H7 (cell line): Measurements from ENCODE around the gene ATP11A. TPM values are rescaled to one million over a fixed set of nuclear protein-coding genes. Genes with fewer than 3 reads are reported as not detected.
A peak's percentile ranks its signal among the peaks of the same experiment; 100 is the strongest.
"Not testable (repeated sequence)": the region's sequence is repeated elsewhere in the genome, so short reads cannot be mapped to it uniquely, and the experiment has no call there.

ENCODE experiments used
- DNase-seq: peaks from one replicate; pipeline ENCODE4 v3.0.0; 2012
- H3K27me3 ChIP-seq: 2 replicates; pipeline ENCODE4 v1.6.0; 2011; ENCODE audit warnings: mild to moderate bottlenecking, low read length; ENCODE audit not compliant: control insufficient read depth, insufficient read depth
- H3K36me3 ChIP-seq: replicated peaks from 2 replicates; pipeline ENCODE4 v1.5.1; 2011; ENCODE audit warnings: low read length; ENCODE audit not compliant: control insufficient read depth, insufficient read depth
- H3K4me3 ChIP-seq: 2 replicates; pipeline ENCODE4 v1.5.1; 2011; ENCODE audit warnings: low read depth, mild to moderate bottlenecking, control low read depth, low read length, moderate library complexity; ENCODE audit not compliant: insufficient read depth
- total RNA-seq: library from RNA; depleted of rRNA; stranded (reverse); fragments of >200 nt; shearing (Covaris generic); gene quantifications from 2 replicates; pipeline ENCODE4 v1.2.3, GENCODE V29; 2014

ATP11A gene
- total RNA-seq, 1 experiment from 2014 or later = 9.9 TPM

GRCh38 chr13:112679932-112680677 lies 9.7 kb upstream of the ATP11A start:
- no peak overlapping the region for H3K4me3 ChIP-seq
- H3K27me3 ChIP-seq = no peaks in the 10 kb centered on the region
- peak; percentile 27 for DNase-seq
- H3K36me3 ChIP-seq = no peaks in the 10 kb centered on the region

- H3K4me3 ChIP-seq = no peak overlapping the region
- H3K27me3 ChIP-seq = no peaks in the 10 kb centered on the region
- no peak for DNase-seq
- no peaks in the 10 kb centered on the region for H3K36me3 ChIP-seq
Measured at GRCh38 chr13:112680741-112681360, 9.0 kb upstream of the ATP11A start.

DNA sequence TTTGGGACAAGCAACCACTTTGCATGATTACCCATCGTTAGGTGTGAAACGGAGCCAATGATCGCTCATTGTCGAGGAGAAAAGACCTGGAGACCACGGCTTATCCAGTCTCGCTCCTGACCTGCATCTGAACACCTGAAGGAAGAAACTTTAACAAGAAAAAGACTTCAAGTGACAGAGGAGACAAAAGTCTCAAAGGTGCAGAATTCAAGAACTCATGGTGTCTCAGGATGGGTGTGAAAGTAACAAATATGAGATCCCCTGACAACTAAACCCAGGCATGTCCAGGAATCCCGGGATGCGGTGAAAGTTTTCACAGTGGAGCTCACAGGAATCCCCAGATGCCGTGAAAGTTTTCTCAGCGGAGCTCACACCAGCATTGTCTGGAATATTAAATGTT lies 6.3 kb upstream of the ATP11A start:
- H3K4me3 ChIP-seq = no peak overlapping the region
- H3K27me3 ChIP-seq = no peaks in the 10 kb centered on the region
- no peaks in the 10 kb centered on the region for H3K36me3 ChIP-seq
- no peak for DNase-seq

GRCh38 chr13:112684071-112684845 lies 5.6 kb upstream of the ATP11A start:
- Histone ChIP-seq H3K4me3 (no peak overlapping the region), H3K36me3 (no peaks in the 10 kb centered on the region), H3K27me3 (no peaks in the 10 kb centered on the region)
- DNase-seq = no peak

GRCh38 chr13:112685189-112685805 lies 4.5 kb upstream of the ATP11A start:
- H3K36me3 ChIP-seq, H3K27me3 ChIP-seq, H3K4me3 ChIP-seq, DNase-seq: not testable (repeated sequence)

DNA sequence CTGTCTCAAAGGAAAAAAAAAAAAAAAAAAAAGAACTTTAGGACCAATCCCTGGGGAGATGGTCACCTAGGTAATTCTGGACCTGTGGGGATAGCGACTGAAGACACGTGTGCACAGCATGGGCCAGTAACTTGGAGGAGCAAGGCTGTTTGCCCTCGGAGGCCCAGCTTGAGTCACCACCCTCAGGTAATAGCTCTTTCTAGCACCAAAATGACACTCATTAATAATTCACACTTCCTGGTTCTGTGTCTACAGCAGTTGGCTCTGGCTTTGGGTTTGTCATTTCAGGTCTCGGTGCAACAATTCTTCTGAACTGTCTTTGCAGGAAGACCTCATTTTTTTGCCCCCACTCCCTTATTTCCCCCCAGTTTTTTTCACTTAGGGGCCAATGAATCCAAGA lies 3.9 kb upstream of the ATP11A start:
- Histone ChIP-seq H3K4me3 (no peak overlapping the region), H3K36me3 (no peaks in the 10 kb centered on the region), H3K27me3 (no peaks in the 10 kb centered on the region; the same call in 1 of the 2 replicates)
- no peak for DNase-seq

DNA sequence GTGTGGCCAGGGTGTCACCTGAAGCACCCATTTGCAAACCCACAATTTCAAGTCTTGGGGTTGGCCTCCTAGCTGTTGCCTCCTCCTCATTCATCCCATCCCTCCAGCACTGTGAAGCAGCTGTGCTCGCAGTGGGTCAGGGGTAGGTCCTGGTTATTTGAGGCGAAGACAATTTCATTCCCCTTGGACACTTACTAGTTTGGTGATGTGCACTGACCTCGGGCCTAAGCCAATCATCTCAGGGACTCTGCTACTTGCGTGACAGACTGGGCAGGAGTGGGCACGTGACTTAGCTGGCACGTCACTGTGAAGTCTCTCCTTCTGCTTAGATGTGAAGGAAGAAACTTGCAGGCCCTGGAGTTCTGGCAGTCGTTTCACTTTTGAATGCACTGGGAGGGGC lies 3.5 kb upstream of the ATP11A start:
- Histone ChIP-seq H3K4me3 (no peak overlapping the region), H3K27me3 (no peaks in the 10 kb centered on the region; the same call in none of the 2 replicates), H3K36me3 (no peaks in the 10 kb centered on the region)
- DNase-seq = no peak

GRCh38 chr13:112686987-112687386 lies 2.9 kb upstream of the ATP11A start:
- DNase-seq = no peak

DNA sequence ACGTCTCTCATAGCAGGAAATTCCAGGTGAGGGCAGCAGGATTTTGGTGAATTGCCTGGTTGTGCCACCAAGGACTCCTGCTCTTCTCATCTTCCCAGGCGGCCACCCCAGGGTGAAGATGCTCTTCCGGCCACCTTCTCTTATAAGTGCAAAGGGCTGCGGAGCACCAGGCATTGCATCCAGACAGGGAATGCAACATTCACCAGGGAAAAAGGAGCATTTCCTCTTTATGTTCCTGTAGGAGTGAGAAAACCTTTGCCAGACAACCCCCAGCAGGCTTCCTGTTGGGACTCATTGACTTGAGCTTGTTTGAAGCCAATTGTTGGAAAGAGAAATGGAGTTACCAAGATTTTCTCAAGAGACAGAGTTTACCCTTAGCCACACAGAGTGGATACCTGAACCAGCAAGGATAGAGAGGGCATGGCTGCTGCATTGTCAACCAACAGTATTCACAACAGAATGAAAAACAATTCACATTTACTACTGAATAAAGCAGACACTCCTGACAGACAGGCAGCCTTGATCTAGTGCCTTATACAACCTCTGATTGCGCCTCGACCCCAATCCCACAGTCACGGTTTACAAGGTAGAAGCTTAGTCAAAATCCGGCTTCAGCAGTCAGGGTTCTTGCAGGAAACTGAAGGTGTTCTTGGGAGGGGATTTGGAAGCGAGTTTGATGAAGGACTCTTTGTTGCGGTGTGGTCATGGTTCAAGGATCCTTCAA lies 1.8 kb upstream of the ATP11A start:
- Histone ChIP-seq H3K4me3 (no peak overlapping the region), H3K27me3 (no peaks in the 10 kb centered on the region; the same call in none of the 2 replicates), H3K36me3 (no peaks in the 10 kb centered on the region)
- DNase-seq = no peak

More at GRCh38 chr13:112686987-112687386, 2.9 kb upstream of the ATP11A start:
- Histone ChIP-seq H3K27me3 (no peaks in the 10 kb centered on the region; the same call in none of the 2 replicates), H3K36me3 (no peaks in the 10 kb centered on the region), H3K4me3 (no peak overlapping the region)

- H3K27me3 ChIP-seq = no peaks in the 10 kb centered on the region; the same call in none of the 2 replicates
- H3K36me3 ChIP-seq = no peaks in the 10 kb centered on the region
- H3K4me3 ChIP-seq = peak overlapping the region; percentile 80
- DNase-seq = no peak
Measured at GRCh38 chr13:112688560-112689302, 1.1 kb upstream of the ATP11A start.

DNA sequence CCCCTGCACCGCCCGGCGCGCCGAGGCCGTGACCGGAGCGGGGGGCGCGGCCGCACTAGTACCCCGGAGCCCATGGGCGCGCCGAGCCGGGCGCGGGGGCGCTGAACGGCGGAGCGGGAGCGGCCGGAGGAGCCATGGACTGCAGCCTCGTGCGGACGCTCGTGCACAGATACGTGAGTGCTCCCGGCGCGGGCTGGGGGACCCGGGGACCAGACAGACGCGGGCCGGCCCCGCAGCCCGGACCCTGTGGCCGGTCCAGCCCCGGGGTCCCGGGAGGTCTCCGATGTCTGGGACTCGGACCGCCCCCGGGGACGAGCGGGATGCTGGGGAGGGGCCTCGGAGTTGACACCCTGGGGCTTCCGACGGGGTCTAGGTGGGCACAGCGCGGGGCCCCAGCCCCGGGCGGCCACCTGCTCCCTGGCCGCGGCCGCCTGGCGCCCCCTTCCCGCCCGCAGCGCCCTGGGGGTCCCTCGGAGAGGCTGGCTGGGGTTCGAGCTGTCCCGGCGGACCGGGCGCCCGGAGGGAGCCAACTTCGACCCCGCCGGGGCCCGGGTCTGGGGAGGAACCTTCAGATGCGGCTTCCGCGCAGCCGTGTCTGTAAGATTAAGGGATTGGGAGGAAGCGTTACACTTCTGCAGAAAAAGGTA lies 568 bp downstream of the ATP11A start:
- Histone ChIP-seq H3K27me3 (no peaks in the 10 kb centered on the region; the same call in none of the 2 replicates), H3K36me3 (0 out of 2 replicates have a peak, but pooled peaks cover 1% of the 10 kb centered on the region), H3K4me3 (peak overlapping the region; percentile 80)
- DNase-seq = peak; percentile 90

DNA sequence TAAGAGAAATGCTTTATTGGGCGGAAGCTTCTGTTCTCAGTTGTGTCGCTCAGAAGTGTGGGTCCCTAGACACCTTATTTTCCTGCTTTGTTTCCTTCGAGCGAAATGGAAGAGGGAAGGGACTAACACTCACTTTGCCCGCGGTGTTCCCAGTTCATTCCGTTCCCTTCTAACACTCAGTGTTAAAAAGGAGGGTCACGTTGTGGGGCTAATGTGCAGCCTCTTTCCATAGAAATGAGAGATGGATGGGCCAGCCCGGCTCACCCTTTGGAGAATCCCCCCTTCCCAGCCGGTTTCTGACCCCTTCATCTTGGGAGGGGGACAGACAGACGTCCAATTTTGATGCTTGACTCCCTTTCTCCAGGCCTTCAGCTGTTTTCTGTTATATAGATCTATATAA lies 2.3 kb downstream of the ATP11A start:
- H3K36me3 ChIP-seq = 0 out of 2 replicates have a peak, but pooled peaks cover 1% of the 10 kb centered on the region
- no peak for DNase-seq

GRCh38 chr13:112692586-112692985 lies 2.7 kb downstream of the ATP11A start:
- no peaks in the 10 kb centered on the region; the same call in none of the 2 replicates for H3K27me3 ChIP-seq
- H3K36me3 ChIP-seq = 0 out of 2 replicates have a peak, but pooled peaks cover 1% of the 10 kb centered on the region
- no peak for DNase-seq
- H3K4me3 ChIP-seq = no peak overlapping the region

More for the DNA sequence above, 2.3 kb downstream of the ATP11A start:
- no peaks in the 10 kb centered on the region; the same call in none of the 2 replicates for H3K27me3 ChIP-seq
- peak overlapping the region; percentile 80; the same call in 1 of the 2 replicates for H3K4me3 ChIP-seq
